Transverse colon (tissue), 4 donors: ENCODE results near the gene TNFSF15. TPM values are rescaled to one million over a fixed set of nuclear protein-coding genes. Genes with fewer than 3 reads are reported as not detected.

Experiments
- DNase-seq: peaks from one replicate; pipeline ENCODE4 v3.0.0-alpha.2; 2019
- H3K27ac ChIP-seq, 4 donors: fragments of 200-600 bp; sonication (generic); 2 replicates each; pipeline ENCODE4 v1.5.1; 2016 to 2018; ENCODE audit warnings: inconsistent platforms in 4 of 4
- H3K27me3 ChIP-seq: fragments of 200-600 bp; sonication (generic); 2 replicates; pipeline ENCODE4 v1.5.1; 2017; ENCODE audit warnings: inconsistent platforms
- H3K36me3 ChIP-seq, 4 donors: fragments of 200-600 bp; sonication (generic); 2 replicates each; pipeline ENCODE4 v1.5.1; 2017 to 2019; ENCODE audit warnings: inconsistent platforms in 4 of 4
- H3K4me1 ChIP-seq, 4 donors: fragments of 200-600 bp; sonication (generic); 2 replicates each; pipeline ENCODE4 v1.5.1; 2017 to 2020; ENCODE audit warnings: inconsistent platforms in 4 of 4
- H3K4me3 ChIP-seq, 4 donors: fragments of 200-600 bp; sonication (generic); 1 replicate in 1 of 4; 2 replicates in 3 of 4; pipeline versions ENCODE4 v1.5.1 to v1.6.1; 2017 to 2019; ENCODE audit warnings: inconsistent platforms in 4 of 4
- H3K9me3 ChIP-seq, 2 donors: fragments of 200-600 bp; sonication (generic); 2 replicates each; pipeline ENCODE4 v1.5.1; 2017 to 2019; ENCODE audit warnings: inconsistent platforms in 2 of 2
- CTCF ChIP-seq, 5 experiments: fragments of 200-600 bp in 3 of 5; fragments of 450-650 bp in 2 of 5; sonication (generic) in 3 of 5; IDR thresholded peaks; 1 replicate in 2 of 5; 2 replicates in 3 of 5; pipeline ENCODE4 v1.5.1; 2016 to 2017; ENCODE audit warnings: antibody characterized with exemption in 5 of 5, inconsistent platforms in 3 of 5, mild to moderate bottlenecking in 2 of 5, moderate library complexity in 1 of 5
- EP300 ChIP-seq: sonication (generic); formaldehyde crosslinking; IDR thresholded peaks from one replicate; pipeline ENCODE4 v1.6.1; 2017; ENCODE audit warnings: antibody characterized with exemption, low read depth
- POLR2A ChIP-seq: fragments of 450-650 bp; IDR thresholded peaks from one replicate; pipeline ENCODE4 v1.6.1; 2016; ENCODE audit warnings: antibody characterized with exemption, mild to moderate bottlenecking, moderate library complexity
- POLR2AphosphoS5 ChIP-seq, 3 donors: sonication (generic); formaldehyde crosslinking; IDR thresholded peaks; one replicate each; pipeline ENCODE4 v1.6.1; 2016; ENCODE audit warnings: antibody characterized with exemption in 3 of 3
- WGBS, 2 donors: methylation state at CpG; one replicate each; pipeline ENCODE4 v1.1.5; 2018; ENCODE audit warnings: low coverage in 1 of 2; 5-methylcytosine and 5-hydroxymethylcytosine counted together
- in situ Hi-C, 4 donors: fragments of 200-750 bp; cut with MboI; loops; one replicate each; pipeline versions ENCODE4 v1.15.0 to v1.15.1; 2017; ENCODE audit warnings: low sequenced_read_pairs in 3 of 4, low pct_ligation_motif_present in 1 of 4, low pct_unique_long_range_greater_than_20kb in 1 of 4
- intact Hi-C: fragments of 100-400 bp; cut with DNase I; formaldehyde crosslinking; loops from one replicate; pipeline ENCODE4 v1.15.1; 2023; ENCODE audit warnings: low total_unique reads
- total RNA-seq, 4 donors: library from RNA; depleted of rRNA; stranded (reverse); fragments of >200 nt; gene quantifications; one replicate each; pipeline ENCODE4 v1.1.0, GENCODE V29; 2016

Gene TNFSF15
- total RNA-seq, 4 donors from 2014 or later = 0.37 to 2.0 (median 1.9) TPM

DNA sequence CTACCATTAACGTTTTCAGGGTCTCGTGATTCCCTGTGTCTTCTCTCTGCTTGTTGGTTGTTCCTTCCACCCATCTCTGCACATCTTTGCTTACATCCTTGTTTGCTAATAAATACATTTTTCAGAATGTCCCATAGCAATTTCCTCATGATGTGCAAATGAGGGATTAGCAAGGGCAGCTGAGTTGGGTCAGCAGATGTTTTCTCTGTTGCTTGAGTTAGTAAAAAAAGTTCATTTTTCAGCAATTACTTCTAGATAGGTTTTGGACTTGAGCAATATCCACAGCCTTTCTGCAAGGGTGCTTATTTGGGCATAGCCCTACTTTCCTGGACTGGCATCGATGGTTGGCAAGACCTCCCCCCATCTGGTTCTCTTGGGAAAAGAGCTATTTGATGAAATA, 4.8 kb upstream of the TNFSF15 start:
- 86 to 94% methylated on average over 2 to 3 of the region's 3 CpGs for WGBS, 2 donors
- Histone ChIP-seq H3K4me3 (no peak overlapping the region), H3K27ac (no peak overlapping the region), H3K36me3 (no peaks in the 10 kb centered on the region), H3K9me3 (no peaks in the 10 kb centered on the region), H3K27me3 (no peaks in the 10 kb centered on the region), H3K4me1 (peaks cover 8 to 18% (median 14%) of the 10 kb centered on the region in 4 donors)
- in situ Hi-C loops (no loop called here), intact Hi-C loops (loop anchor here (10.0 kb wide), 1 partner anchor 64 kb away; no protein-coding TSS in a partner anchor)
- TF ChIP-seq POLR2AphosphoS5 (IDR thresholded peaks at IDR 0.05) (no peak), POLR2A (no peak), EP300 (no peak), CTCF (IDR thresholded peaks at IDR 0.05) (no peak)
- DNase-seq = no peak

DNA sequence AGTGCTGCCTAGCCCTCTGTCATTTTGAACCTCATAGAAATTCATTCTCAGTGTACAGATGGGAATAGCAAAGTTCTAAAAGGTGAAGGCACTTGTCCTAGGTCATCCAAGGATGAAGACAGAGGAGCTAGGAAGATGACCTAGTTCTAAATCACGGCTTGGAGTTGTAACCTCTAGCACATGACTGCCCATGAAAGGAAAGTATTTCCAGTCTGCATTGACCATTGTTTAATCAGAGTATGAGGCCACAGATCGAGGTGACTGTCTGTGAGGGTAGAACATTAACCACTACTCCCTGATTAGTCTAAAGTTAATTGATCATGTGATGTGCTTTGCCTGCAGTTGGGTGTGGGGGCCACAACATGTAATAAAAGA, 674 bp upstream of the TNFSF15 start:
- WGBS, 2 donors = 0 to 12% methylated on average over 2 of the region's 2 CpGs
- in situ Hi-C loops (no loop called here), intact Hi-C loops (no loop called here)
- Histone ChIP-seq H3K4me1 (peaks cover 17 to 41% (median 28%) of the 10 kb centered on the region in 4 donors), H3K27ac (peak overlapping the region; percentile 62 to 76 (median 66)), H3K36me3 (no peaks in the 10 kb centered on the region), H3K27me3 (no peaks in the 10 kb centered on the region), H3K9me3 (no peaks in the 10 kb centered on the region), H3K4me3 (peak overlapping the region in 1 of 4 donors; percentile 3)
- no peak for DNase-seq
- no peak for TF ChIP-seq POLR2A
- no peak for TF ChIP-seq CTCF (IDR thresholded peaks at IDR 0.05)
- TF ChIP-seq POLR2AphosphoS5 (IDR thresholded peaks at IDR 0.05) = no peak
- no peak for TF ChIP-seq EP300

GRCh38 chr9:114804505-114804904, 1.3 kb downstream of the TNFSF15 start:
- peak; percentile 79 for DNase-seq
- in situ Hi-C loops = no loop called here
- no peaks in the 10 kb centered on the region for H3K27me3 ChIP-seq
- peak overlapping the region in 1 of 4 donors; percentile 16 for H3K4me3 ChIP-seq
- no peaks in the 10 kb centered on the region for H3K36me3 ChIP-seq
- no peaks in the 10 kb centered on the region for H3K9me3 ChIP-seq
- peaks cover 17 to 48% (median 28%) of the 10 kb centered on the region in 4 donors for H3K4me1 ChIP-seq
- peak overlapping the region; percentile 13 to 76 (median 66) for H3K27ac ChIP-seq
- no peak for TF ChIP-seq CTCF (IDR thresholded peaks at IDR 0.05)
- peak; percentile 59 for TF ChIP-seq EP300
- TF ChIP-seq POLR2A = no peak
- peak in 2 of 3 donors; percentile 74 to 84 for TF ChIP-seq POLR2AphosphoS5 (IDR thresholded peaks at IDR 0.05)
- intact Hi-C loops = no loop called here
- 50 to 73% methylated on average over 4 to 5 of the region's 5 CpGs for WGBS, 2 donors

- H3K36me3 ChIP-seq = no peaks in the 10 kb centered on the region
- intact Hi-C loops = no loop called here
Observed at GRCh38 chr9:114803479-114804265, 2.2 kb downstream of the TNFSF15 start.

More at GRCh38 chr9:114803479-114804265, 2.2 kb downstream of the TNFSF15 start:
- Histone ChIP-seq H3K27ac (peak overlapping the region; percentile 13 to 76 (median 46)), H3K27me3 (no peaks in the 10 kb centered on the region), H3K4me1 (peaks cover 17 to 56% (median 32%) of the 10 kb centered on the region in 4 donors), H3K9me3 (no peaks in the 10 kb centered on the region), H3K4me3 (no peak overlapping the region)
- TF ChIP-seq POLR2AphosphoS5 (IDR thresholded peaks at IDR 0.05) (no peak), EP300 (no peak), CTCF (IDR thresholded peaks at IDR 0.05) (no peak), POLR2A (no peak)
- WGBS, 2 donors = 77% methylated on average over 1 of the region's 1 CpG; no CpG with 5 or more reads in 1 of the 2 donors
- no peak for DNase-seq
- in situ Hi-C loops = no loop called here
